ACHN (cell line): Measurements from ENCODE around the gene LRRTM3.

Source experiments
- DNase-seq: peaks from one replicate; pipeline ENCODE4 v3.0.0-alpha.2; 2015
- in situ Hi-C: cut with HindIII; loops from 2 replicates; pipeline ENCODE4 v1.10.0; 2017; ENCODE audit warnings: low sequenced_read_pairs, low pct_ligation_motif_present, low pct_unique_long_range_greater_than_20kb

Gene LRRTM3

DNA sequence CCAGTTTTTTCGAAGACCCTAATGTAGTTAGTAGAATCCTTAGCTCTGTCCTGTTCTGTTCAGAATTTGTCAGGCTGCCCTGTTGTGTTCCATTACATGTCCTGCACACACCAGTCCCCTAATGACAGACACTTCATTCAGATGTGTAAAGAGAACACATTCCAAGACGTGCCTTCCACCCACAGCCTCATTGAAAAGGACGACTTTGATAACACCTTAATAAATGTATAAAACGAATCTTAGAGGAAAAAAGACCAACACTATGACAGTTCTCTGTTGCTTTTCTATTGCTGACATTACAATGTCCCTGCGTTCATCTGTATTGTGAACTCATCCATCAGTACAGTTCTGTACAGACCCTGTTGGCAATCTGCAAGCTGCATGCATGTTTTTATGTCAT is 3.5 kb downstream of the LRRTM3 start:
- no peak for DNase-seq
- in situ Hi-C loops: no loop called here

DNA sequence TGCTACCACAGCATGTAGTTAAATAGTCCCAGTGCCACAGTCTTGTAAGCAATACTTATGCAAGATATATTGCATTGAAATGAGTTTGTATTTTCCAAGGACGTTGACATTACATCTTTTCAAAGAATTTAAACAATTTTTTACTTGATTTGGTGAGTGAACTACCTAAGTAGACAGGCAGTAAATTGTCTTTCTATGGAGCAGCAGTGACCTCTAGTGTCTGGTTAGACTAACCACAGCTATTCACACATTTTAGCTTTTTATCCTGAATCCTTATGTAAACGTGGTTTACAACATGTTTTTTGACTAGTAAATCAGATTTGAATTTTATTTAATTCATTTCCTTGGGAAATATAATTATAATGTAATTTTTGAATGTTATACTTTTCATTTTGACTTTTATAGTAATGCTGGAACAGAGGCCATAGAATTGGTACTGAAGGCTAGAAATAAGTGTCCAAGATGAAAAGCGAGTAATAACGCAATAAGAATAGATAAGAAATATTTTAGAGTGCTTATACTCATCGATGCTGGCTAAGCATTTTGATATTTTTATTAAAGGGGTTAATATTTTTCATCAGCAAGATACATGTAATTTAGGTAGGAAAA is 5.6 kb downstream of the LRRTM3 start:
- in situ Hi-C loops: no loop called here

DNA sequence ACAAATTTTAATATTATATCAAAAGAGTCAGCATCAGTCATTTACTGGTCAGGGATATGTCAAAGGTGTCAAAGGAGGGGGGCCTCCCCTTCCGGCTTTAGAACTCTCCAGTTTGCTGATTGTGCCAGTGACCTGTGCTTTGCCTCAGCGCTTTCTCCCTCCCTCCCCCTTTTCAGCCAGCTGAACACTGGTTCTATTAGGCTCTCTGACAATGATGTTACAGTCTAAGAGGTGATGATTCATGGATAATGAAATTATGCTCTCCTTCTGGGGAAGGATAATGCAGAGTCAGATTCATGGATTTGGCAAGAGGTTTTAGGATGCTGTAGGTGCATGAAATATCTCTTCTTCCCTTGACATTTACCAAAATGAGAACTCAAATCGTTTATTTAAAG is 6.1 kb downstream of the LRRTM3 start:
- in situ Hi-C loops: no loop called here
- no peak for DNase-seq

More for the DNA sequence above, 5.6 kb downstream of the LRRTM3 start:
- peak; percentile 68 for DNase-seq

DNA sequence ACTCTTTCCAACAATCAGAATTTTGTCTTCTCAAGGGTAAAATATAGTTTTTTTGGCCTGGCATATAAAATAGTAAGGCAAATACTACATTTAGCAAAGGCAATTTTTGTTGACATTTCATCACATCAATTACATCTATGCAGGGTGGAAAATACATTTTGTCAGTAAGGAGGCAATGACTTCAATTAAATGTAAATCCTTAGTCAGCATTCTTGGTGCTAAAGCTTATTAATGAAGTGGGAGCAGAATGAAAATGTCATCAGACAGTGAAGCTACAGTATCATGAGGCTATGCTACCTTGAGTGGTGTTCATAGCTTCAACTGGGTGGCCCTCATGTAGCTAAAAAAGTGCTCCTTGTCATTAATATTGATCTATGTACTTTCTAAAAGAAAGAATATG is 8.9 kb downstream of the LRRTM3 start:
- in situ Hi-C loops: no loop called here
- no peak for DNase-seq

DNA sequence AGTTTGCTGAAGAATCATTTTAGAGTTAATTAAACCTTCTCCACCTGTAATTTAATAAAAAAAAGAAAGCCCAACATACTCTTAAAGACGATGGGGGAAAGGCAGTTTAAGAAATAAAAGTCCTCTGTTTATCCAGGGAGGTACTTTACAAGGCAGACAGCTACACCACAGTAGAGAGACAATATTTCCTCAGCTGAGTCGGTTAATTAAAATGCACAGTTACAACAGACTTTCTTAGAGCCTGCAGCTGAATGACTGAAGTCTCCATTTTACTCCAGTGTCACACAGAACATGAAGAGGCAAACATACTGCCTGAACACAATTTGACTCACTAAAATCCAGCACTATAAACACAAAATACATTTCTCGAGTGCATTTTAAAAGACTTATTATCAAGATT is 15.1 kb downstream of the LRRTM3 start:
- DNase-seq: no peak
- in situ Hi-C loops: no loop called here

DNA sequence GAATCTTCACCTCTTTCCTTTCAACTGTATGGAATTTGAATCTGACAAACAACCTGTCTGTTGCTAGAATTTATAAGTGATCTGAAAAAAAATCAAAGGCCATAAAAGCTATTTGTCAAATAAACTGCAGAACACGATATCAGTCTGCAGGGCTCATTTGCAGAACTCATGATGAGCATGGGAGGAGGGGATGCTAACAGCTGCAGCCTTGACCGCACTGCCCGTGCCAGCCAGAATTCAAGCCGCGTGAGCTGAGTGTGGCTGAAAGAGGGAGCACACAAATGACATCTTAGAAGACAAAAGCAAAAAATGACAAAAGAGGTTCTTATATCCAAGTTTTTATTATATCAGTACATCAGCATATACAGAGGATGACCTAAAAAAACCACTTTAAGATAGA is 15.7 kb downstream of the LRRTM3 start:
- DNase-seq: no peak
- in situ Hi-C loops: no loop called here

DNA sequence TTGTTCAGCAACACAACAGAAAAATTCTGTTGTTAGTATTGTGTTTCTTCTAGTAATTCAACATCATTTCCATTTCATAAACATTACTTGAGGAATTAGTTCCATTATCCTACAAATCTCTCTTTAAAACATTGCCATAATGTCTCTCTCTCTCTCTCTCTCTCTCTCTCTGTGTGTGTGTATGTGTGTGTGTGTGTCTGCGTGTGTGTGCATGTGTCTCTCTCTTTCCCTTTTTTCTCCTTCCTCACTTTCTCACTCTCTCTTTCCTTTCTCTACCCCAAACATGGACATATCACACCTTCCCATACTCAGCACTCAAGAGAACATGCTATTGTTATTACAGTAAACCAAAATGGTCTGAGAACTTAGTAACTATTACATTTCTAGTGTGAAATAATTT is 16.6 kb downstream of the LRRTM3 start:
- no peak for DNase-seq
- in situ Hi-C loops: no loop called here

DNA sequence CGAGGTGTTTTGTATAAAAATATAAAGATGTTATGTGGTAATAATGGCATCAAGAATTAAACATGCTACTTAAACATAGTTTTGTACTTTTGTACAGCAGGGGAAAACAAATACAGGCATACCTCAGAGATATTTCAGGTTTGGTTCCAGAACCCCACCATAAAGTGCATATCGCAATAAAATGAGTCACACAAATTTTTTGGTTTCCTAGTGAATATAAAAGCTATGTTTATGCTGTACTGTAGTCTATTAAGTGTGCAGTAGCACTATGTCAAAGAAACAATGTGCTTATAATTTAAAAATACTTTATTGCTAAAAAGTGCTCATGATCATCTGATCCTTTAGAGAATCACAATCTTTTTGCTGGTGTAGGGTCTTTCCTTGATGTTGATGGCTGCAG is 17.8 kb downstream of the LRRTM3 start:
- DNase-seq: no peak
- in situ Hi-C loops: no loop called here

DNA sequence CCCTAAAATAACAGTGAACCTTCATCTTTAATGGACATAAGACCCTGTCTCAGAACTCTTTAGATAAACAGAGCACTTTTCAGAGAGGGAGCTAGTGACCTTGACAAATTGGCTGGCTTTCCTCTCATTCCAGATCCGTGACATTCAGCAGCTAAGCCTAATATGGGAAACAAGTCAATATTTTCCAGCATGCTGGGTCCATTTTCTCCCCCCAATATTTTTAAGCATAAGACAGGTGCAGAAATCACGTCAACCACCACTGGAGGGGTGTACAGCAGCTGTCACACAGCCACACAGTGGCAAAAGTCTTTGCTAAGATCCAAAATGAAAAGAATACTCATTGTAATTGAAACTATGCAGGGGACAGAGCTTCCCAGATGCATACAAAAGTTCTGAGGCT is 26.1 kb downstream of the LRRTM3 start:
- DNase-seq: no peak
- in situ Hi-C loops: no loop called here

DNA sequence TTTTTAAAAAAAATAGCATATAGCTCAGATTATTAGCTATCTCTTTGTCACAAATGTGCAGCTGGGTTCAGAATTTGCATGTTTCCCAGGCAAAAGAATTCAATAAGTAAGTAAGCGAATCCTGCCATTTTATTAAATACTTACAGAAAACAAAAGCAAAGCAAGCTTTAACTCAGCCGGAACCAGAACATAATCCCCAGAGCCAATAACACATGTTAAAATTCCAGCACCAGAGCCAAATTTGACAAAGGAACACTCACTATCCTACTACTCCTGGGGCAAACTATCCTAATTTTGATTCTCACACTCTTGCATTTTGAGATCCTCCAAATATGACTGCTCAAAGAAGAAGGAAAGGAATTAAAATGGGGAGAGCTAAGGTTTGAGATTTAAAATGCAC is 32.6 kb downstream of the LRRTM3 start:
- DNase-seq: no peak
- in situ Hi-C loops: no loop called here

DNA sequence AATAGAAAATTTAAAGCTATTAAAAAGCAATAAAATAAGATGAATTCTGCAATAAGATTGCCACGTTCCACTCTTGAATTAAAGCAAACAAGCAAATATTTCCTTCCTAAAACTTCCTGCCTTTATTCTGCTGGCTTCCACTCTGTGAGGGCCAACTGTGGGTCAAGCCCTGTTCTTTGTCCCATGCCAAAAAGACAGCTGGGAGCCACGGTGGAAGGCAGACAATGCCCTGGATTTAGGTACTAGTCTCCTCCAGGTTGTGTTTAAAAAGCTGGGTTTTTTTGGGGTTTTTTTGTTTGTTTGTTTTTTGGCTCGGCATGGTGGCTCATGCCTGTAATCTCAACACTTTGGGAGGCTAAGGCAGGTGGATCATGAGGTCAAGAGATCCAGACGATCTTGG is 39.1 kb downstream of the LRRTM3 start:
- DNase-seq: no peak
- in situ Hi-C loops: no loop called here

DNA sequence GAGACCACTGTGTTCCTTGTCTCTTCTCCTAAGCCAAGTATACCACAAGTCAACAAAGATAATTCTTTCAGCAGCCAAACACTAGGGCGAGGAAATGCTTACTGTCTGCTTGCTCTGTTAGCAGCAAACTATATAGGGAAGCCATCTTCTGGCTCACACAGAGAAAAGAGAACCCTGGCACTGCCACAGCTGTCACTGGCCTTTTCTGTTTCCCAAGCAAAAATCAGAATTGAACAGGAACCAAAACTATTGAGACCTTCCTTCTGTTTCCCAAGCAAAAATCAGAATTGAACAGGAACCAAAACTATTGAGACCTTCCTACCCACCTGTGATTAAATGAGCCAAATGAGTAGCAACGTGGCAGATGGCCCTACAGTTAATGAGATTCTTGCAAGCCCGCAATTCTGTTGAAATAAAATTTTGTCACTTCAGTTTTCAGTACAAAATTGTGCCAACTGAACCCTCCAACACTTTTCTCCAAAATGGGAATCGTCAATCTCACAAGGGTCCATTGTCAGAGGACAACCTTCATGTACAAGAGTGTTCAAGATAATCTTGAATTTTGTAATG is 54.5 kb downstream of the LRRTM3 start:
- in situ Hi-C loops: no loop called here
- no peak for DNase-seq

DNA sequence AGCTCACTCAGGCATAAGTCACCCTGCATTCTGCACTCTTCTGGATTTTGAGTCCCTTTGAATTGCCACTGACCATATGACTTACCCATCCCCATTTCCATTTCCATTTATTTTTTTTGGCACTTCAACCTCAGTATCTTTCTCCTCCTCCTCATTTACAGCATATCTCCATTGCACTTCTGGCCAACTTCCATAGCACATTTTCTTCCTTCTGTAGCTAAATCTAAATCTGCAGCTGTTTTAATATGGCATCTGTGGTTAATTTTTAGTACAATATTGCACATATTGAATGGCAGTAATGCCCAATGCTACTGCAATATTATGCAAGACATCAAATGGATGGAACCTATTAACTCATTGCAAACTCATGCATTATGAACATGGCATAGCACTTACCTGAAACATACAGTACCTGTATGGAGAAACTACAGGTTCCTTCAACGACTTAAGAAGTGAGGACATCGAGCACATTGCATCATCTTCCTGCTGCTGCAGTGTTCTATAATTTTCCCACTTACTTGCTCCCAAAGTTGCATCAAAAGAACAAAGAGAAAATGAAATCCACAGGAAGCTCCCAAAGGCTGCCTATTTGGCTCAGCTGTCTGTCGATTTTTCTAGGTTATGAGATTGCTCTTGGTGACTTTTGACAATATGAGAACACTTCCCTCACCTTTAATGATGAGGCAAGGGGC is 55.7 kb downstream of the LRRTM3 start:
- no peak for DNase-seq
- in situ Hi-C loops: no loop called here

DNA sequence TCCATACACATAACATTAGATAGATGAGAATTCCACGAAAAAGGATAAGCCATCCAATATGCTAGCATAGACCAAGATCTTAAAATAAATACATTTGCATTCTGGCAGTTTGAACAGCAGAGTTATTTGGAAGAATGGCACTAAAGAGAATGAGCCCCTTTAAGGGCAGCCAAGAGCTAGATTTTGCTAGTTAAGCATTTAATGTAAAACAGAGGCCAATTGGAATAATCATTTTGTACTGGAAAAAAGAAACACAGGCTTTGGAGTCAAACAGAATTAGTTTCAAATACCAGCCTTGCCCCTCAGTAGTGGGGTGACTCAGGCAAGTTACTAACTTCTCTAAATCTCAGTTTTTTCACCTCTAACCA is 56.2 kb downstream of the LRRTM3 start:
- in situ Hi-C loops: no loop called here
- DNase-seq: no peak

DNA sequence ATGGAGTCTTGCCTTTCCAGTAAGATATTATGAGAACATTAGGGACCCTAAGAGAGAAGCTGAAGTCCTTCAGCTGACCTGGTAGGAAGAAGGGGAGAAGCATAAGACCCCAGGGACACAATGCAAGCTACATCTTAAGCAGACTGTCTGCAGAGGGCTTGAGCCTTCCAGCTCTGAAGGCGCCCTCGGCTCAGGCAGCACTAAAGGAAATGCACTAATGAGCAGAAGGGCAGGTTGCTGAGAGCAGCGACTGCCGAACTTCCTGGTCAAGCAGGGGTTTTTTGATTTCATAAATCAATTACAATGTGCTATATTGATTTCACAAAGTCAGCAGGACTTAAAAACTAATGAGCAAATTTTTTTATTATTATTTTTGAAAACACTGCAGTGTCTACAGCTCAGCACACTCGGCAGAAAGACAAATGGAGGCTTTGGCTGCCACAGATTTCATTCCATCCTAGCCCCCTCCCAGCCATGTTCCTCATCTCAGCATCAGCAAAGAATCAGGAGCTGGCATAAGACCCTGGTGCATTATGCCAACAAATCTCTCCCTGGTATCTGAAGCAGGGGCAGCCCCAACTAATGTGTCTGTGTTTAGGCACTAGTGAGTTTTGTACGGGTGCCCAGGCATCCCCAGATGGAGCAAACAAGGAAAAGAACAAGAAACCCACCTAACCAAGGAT is 57.1 kb downstream of the LRRTM3 start:
- in situ Hi-C loops: no loop called here
- no peak for DNase-seq

DNA sequence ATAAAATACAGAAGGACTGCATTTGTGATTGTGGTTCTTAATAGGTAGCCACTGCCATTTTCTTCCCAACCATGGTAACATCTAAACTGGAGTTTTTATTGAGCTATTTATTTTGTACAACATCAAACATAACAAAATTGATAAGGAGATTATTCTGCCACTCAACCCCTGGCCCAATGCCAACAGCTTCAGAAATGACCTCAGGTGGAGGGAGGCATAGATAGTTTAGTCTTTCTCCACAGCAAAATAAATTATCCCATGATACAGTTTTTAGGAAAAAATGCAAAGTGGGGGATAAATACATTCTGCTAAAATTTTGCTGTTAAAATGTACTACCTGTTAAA is 57.6 kb downstream of the LRRTM3 start:
- DNase-seq: no peak
- in situ Hi-C loops: no loop called here

DNA sequence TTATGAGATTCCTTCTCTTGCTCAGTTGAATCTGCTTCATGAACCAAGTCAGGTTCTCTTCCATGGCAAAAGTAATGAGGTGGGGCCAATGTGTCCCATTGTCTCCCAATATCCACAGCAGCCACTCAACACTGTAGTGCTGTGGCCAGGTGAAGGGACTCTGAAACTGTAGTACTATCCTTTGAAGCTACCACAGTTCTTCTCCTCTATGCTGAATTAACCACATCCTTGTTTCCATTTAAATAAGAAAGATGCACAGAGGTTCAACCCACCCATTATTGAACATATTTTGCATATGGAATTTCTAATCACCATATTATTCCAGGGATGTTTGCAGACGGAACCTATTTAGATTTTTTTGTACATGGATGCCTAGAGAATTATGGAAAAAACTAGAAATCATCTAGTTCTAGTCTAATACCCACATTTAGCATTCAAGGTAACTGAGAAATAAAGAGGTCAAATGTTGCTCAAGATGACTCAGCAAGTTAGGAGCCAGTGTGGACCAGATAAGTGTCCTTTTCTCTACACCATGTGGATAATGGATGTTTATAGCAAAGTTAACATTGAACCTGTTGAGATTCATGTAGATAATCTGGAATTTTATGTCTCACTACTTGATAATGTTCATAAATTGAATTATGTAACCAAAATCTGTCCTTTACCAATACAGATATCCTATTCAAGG is 64.5 kb downstream of the LRRTM3 start:
- in situ Hi-C loops: no loop called here
- DNase-seq: no peak

DNA sequence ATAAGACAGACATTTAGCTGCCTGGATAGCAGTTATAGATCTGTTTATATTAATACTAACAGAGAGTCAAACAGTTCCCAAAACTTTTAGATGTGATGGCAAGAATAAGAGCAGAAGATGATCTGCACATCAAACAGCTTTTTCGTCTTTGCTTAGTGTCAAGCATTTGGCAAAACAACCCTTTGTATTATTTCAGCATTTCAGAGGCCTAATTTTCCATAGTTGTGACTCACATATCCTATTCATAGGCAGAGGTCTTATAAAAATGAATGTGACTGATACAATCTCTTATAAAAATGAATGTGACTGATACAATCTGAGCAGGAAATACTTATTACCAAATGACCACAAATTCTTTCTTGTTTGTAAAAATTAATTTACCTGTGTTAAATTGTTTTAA is 71.2 kb downstream of the LRRTM3 start:
- no peak for DNase-seq
- in situ Hi-C loops: no loop called here

DNA sequence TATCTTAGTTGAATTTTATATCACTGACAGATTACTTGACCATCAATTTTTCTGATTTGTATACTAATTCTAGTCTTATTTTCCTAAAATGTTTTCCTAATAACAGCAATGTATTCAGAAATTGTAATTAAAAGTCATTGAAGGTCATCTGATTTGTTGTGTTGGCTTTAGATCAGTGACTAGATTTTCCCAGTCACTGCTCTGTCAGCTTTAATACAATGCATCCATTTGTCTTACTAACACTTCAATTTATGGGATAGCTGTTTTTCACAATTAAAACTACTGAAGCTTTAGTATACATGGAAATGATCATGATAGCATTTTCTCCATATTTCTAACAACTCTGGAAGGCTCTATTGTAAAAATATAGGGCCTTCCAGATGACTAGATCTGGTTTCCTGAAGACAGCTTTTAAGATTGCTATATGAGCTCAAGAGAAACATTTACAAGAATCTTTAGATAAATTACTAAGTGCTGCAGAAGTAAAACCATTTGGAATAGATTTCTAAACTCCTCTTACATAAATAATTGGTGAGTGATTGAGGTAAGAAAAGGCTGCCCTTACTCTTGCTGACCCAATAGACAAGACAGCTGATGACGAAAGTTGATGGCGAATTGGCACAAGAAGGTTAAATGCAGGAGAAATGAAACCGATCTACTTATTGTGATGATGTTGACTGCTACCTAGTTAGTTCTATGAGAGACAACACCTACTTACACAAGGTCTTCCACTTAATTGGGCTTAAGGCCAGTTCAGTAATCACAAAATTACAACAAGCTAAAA is 74.1 kb downstream of the LRRTM3 start:
- no peak for DNase-seq
- in situ Hi-C loops: no loop called here
